ENCODE measurements around the gene WDR19. TPM values are rescaled to one million over a fixed set of nuclear protein-coding genes. Genes with fewer than 3 reads are reported as not detected.

The WDR19 gene
- total and polyA plus RNA-seq, 2 donors (not counting 3 experiments of a cell fraction or from before 2014, with no cell fraction given), result 27.1 to 28.2 TPM

DNA sequence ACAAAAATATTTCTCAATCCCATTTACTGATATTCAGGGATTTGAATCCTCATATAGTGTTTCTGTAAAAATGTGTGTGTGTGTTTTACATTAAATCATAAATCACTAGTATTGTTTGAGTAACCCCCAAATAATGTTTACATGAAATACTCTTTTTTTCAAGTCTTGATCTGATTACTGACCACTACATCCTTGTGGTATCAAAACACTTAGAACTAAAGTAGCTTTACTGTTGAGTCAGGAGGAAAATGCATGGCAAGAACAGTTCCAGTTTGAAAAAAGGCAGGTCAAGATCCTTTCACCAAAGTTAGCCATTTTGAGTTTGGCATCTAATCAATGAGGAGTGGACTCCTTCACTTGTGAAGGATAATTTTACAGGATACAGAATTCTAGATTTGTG, 3.6 kb upstream of the WDR19 start:
- peaks cover 3 to 12% of the 10 kb centered on the region in 2 experiments for H3K27me3 ChIP-seq (ENCODE audit: control insufficient read depth in 2 of 2, insufficient read depth in 2 of 2, low read length in 2 of 2)
- H3K36me3 ChIP-seq (ENCODE audit: control insufficient read depth in 2 of 2, extremely low read depth in 1 of 2, insufficient read depth in 2 of 2, low read length in 2 of 2), result no peaks in the 10 kb centered on the region
- no peak overlapping the region for H3K9ac ChIP-seq (replicated peaks; ENCODE audit: extremely low read depth, insufficient read depth, low read length)
- intact Hi-C loops (cut with micrococcal nuclease) (no loop called here), dilution Hi-C loops (cut with MboI; ENCODE audit: extremely low pct_ligation_motif_present, low sequenced_read_pairs) (no loop called here)
- no peaks in the 10 kb centered on the region for H3K9me1 ChIP-seq (replicated peaks; ENCODE audit: control insufficient read depth, extremely low read depth, insufficient read depth, low read length)
- BruUV-seq (replicated peaks), result no TSS peak
- CTCF ChIA-PET, result no interaction called here
- no peaks in the 10 kb centered on the region for H3K9me3 ChIP-seq (replicated peaks; ENCODE audit: control insufficient read depth, insufficient read depth, low read length)
- no peaks in the 10 kb centered on the region for H4K20me1 ChIP-seq (replicated peaks; ENCODE audit: control insufficient read depth, extremely low read depth, insufficient read depth, low read length)
- no peak overlapping the region for H2AFZ ChIP-seq (ENCODE audit: low read depth, low read length)
- FAIRE-seq (no peak), DNase-seq (ENCODE audit: low read depth, low spot score) (no peak)
- no peak overlapping the region for H3K27ac ChIP-seq (ENCODE audit: insufficient read depth, low read depth, low read length)
- TF ChIP-seq, protein P1, sequence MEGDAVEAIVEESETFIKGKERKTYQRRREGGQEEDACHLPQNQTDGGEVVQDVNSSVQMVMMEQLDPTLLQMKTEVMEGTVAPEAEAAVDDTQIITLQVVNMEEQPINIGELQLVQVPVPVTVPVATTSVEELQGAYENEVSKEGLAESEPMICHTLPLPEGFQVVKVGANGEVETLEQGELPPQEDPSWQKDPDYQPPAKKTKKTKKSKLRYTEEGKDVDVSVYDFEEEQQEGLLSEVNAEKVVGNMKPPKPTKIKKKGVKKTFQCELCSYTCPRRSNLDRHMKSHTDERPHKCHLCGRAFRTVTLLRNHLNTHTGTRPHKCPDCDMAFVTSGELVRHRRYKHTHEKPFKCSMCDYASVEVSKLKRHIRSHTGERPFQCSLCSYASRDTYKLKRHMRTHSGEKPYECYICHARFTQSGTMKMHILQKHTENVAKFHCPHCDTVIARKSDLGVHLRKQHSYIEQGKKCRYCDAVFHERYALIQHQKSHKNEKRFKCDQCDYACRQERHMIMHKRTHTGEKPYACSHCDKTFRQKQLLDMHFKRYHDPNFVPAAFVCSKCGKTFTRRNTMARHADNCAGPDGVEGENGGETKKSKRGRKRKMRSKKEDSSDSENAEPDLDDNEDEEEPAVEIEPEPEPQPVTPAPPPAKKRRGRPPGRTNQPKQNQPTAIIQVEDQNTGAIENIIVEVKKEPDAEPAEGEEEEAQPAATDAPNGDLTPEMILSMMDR (IDR thresholded peaks at IDR 0.05; ENCODE audit: extremely low read depth in 1 of 2, insufficient read depth in 1 of 2, low read depth in 1 of 2, low read length in 2 of 2), result no peak
- TF ChIP-seq, protein P2, sequence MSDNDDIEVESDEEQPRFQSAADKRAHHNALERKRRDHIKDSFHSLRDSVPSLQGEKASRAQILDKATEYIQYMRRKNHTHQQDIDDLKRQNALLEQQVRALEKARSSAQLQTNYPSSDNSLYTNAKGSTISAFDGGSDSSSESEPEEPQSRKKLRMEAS (IDR thresholded peaks at IDR 0.05; ENCODE audit: insufficient read depth, insufficient read length), result no peak
- TF ChIP-seq EZH2 (IDR thresholded peaks at IDR 0.05; ENCODE audit: borderline replicate concordance, low read depth, low read length, severe bottlenecking), result no peak
- TF ChIP-seq GATA2 (IDR thresholded peaks at IDR 0.05; ENCODE audit: insufficient read depth, insufficient read length, low read depth, low read length), result no peak
- TF ChIP-seq FOS (IDR thresholded peaks at IDR 0.05; ENCODE audit: borderline replicate concordance, insufficient read depth, low read length), result no peak
- no peak for TF ChIP-seq POLR2AphosphoS5 (IDR thresholded peaks at IDR 0.05; ENCODE audit: insufficient read depth, low read depth, low read length)
- no peak for TF ChIP-seq MYC (IDR thresholded peaks at IDR 0.05; ENCODE audit: low read depth, low read length)
- POLR2A ChIA-PET, result no interaction called here
- peaks cover 9% of the 10 kb centered on the region for H3K4me1 ChIP-seq (ENCODE audit: control insufficient read depth, extremely low read depth, insufficient read depth, low read length)
- no peak overlapping the region for H3K4me2 ChIP-seq (ENCODE audit: insufficient read depth, low read length)
- no peaks in the 10 kb centered on the region for H3K79me2 ChIP-seq (ENCODE audit: control insufficient read depth, insufficient read depth, low read length)
- no peak overlapping the region for H3K4me3 ChIP-seq (replicated peaks in 1 of 3; ENCODE audit: insufficient read depth in 1 of 3, low read depth in 1 of 3, low read length in 3 of 3)

Measured in endothelial cell of umbilical vein (primary cell).